ENCODE measurements around the gene CDKL2. TPM values are rescaled to one million over a fixed set of nuclear protein-coding genes. Genes with fewer than 3 reads are reported as not detected.

The CDKL2 gene
- polyA plus RNA-seq, 2 of the 4 experiments (the other 2 are of a cell fraction), result 0.84 to 2.1 TPM

DNA sequence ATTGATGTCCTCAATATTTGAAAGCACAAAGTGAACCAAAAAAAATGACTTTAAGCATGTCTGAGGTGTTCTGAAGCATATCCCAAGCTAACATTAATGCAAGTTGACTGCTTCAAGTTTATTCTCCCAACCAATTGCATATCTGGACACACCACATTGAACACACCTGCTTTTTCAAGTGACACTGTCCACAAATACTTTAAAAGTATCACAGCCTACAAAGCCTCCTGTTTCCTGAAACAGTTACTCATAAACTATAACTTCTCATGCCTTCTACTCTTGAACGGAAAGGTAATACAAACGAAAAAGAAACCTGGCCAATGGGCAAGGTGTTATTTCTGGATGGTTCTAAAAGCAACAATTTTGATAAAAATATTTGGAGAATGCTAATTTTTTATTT, 1.1 kb downstream of the CDKL2 start:
- Histone ChIP-seq H3K4me3 (peak overlapping the region; percentile 84; the same call in 2 of the 3 replicates), H3K9me3 (no peaks in the 10 kb centered on the region), H3K27ac (no peak overlapping the region), H3K4me1 (0 out of 3 replicates have a peak, but pooled peaks cover 4% of the 10 kb centered on the region), H3K4me2 (peak overlapping the region; percentile 76)
- DNase-seq (ENCODE audit: low read depth in 1 of 2, low spot score in 1 of 2), result no peak
- 45% methylated on average over 2 of the region's 2 CpGs for WGBS (ENCODE audit: missing lambda C conversion rate)
- no peak for FAIRE-seq
- no peak for ATAC-seq
- TF ChIP-seq KDM1A (IDR thresholded peaks at IDR 0.05; ENCODE audit: low read depth), result no peak
- ChIA-PET POLR2A (no interaction called here), CTCF (interaction anchor here (1.5 kb wide), 1 partner anchor 19 kb away, joined by 3 read pairs; no protein-coding TSS in a partner anchor)

GRCh38 chr4:75623026-75623425, 7.3 kb downstream of the CDKL2 start:
- CTCF ChIA-PET, result no interaction called here
- DNase-seq (ENCODE audit: low read depth in 1 of 2, low spot score in 1 of 2) (no peak), FAIRE-seq (no peak), ATAC-seq (no peak)
- 76% methylated on average over 4 of the region's 5 CpGs for WGBS (ENCODE audit: missing lambda C conversion rate)
- POLR2A ChIA-PET, result no interaction called here
- H3K27ac ChIP-seq, result no peak overlapping the region
- H3K9me3 ChIP-seq, result no peaks in the 10 kb centered on the region
- no peak overlapping the region for H3K4me3 ChIP-seq
- no peak overlapping the region for H3K4me2 ChIP-seq
- TF ChIP-seq CHD4 (IDR thresholded peaks at IDR 0.05; ENCODE audit: borderline replicate concordance) (no peak), JUN (IDR thresholded peaks at IDR 0.05) (no peak), RCOR1 (IDR thresholded peaks at IDR 0.05; ENCODE audit: low read depth, low read length) (no peak), ATOH8 (CRISPR knock-in tag; IDR thresholded peaks at IDR 0.05; ENCODE audit: low read depth) (no peak), NR3C1 (IDR thresholded peaks at IDR 0.05) (no peak), NFE2L2 (conservative IDR thresholded peaks at IDR 0.05; ENCODE audit: low read length) (no peak), BHLHE40 (IDR thresholded peaks at IDR 0.05; ENCODE audit: low read depth, low read length) (no peak), FOSB (CRISPR knock-in tag; IDR thresholded peaks at IDR 0.05) (no peak), ZFP36 (IDR thresholded peaks at IDR 0.05; ENCODE audit: borderline replicate concordance, partially characterized antibody) (no peak), SMC3 (IDR thresholded peaks at IDR 0.05) (no peak), HOXB13 (CRISPR knock-in tag; IDR thresholded peaks at IDR 0.05; ENCODE audit: low read depth) (no peak), JUNB (IDR thresholded peaks at IDR 0.05) (no peak), EHF (CRISPR knock-in tag; IDR thresholded peaks at IDR 0.05) (no peak), EHMT2 (IDR thresholded peaks at IDR 0.05; ENCODE audit: low read depth) (no peak), EP300 (IDR thresholded peaks at IDR 0.05) (no peak), ZNF302 (CRISPR knock-in tag; IDR thresholded peaks at IDR 0.05) (no peak), POLR2A (IDR thresholded peaks at IDR 0.05; ENCODE audit: low read length) (no peak)
- TF ChIP-seq, protein P1, sequence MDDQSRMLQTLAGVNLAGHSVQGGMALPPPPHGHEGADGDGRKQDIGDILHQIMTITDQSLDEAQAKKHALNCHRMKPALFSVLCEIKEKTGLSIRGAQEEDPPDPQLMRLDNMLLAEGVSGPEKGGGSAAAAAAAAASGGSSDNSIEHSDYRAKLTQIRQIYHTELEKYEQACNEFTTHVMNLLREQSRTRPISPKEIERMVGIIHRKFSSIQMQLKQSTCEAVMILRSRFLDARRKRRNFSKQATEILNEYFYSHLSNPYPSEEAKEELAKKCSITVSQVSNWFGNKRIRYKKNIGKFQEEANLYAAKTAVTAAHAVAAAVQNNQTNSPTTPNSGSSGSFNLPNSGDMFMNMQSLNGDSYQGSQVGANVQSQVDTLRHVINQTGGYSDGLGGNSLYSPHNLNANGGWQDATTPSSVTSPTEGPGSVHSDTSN (IDR thresholded peaks at IDR 0.05), result no peak
- no peaks in the 10 kb centered on the region for H3K4me1 ChIP-seq

GRCh38 chr4:75621715-75622114, 8.6 kb downstream of the CDKL2 start:
- H3K9me3 ChIP-seq, result no peaks in the 10 kb centered on the region
- no peak overlapping the region for H3K4me3 ChIP-seq
- CTCF ChIA-PET, result no interaction called here
- no peaks in the 10 kb centered on the region for H3K4me1 ChIP-seq
- H3K27ac ChIP-seq, result no peak overlapping the region
- peak; percentile 68 for TF ChIP-seq MAFK (IDR thresholded peaks at IDR 0.05; ENCODE audit: partially characterized antibody)
- no peak for TF ChIP-seq ZC3H11A (IDR thresholded peaks at IDR 0.05)
- no peak for DNase-seq (ENCODE audit: low read depth in 1 of 2, low spot score in 1 of 2)
- no peak overlapping the region for H3K4me2 ChIP-seq
- POLR2A ChIA-PET, result no interaction called here
- no peak for ATAC-seq
- FAIRE-seq, result no peak

DNA sequence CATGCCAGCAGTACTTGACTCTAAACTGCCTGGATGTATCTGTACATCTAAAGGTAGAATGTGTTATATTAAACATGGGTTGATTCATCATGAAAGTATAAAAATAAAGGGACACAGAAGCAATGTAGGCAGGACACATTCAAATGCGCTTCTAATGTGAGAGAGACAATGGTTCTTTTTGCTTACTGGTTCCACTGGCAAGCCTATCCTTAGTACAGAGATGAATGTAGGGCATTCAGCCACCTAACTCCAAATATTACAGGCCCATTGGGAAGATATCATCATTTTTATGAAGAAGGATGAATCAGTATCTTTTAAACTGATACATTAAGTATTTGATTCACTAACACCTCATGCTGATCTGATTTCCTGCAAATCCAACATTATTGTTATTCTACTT, 18.0 kb downstream of the CDKL2 start:
- FAIRE-seq (no peak), DNase-seq (ENCODE audit: low read depth in 1 of 2, low spot score in 1 of 2) (no peak), ATAC-seq (no peak)
- no peak overlapping the region for H3K4me2 ChIP-seq
- H3K4me3 ChIP-seq, result no peak overlapping the region
- ChIA-PET POLR2A (no interaction called here), CTCF (no interaction called here)
- no peak overlapping the region for H3K27ac ChIP-seq
- no peaks in the 10 kb centered on the region for H3K9me3 ChIP-seq
- WGBS (ENCODE audit: missing lambda C conversion rate), result 85% methylated on average over 1 of the region's 1 CpG
- TF ChIP-seq CBX8 (IDR thresholded peaks at IDR 0.05), result no peak
- TF ChIP-seq FOXS1 (CRISPR knock-in tag; IDR thresholded peaks at IDR 0.05), result no peak
- no peak for TF ChIP-seq PHF8 (IDR thresholded peaks at IDR 0.05; ENCODE audit: borderline replicate concordance, low read depth)
- TF ChIP-seq, protein P2, sequence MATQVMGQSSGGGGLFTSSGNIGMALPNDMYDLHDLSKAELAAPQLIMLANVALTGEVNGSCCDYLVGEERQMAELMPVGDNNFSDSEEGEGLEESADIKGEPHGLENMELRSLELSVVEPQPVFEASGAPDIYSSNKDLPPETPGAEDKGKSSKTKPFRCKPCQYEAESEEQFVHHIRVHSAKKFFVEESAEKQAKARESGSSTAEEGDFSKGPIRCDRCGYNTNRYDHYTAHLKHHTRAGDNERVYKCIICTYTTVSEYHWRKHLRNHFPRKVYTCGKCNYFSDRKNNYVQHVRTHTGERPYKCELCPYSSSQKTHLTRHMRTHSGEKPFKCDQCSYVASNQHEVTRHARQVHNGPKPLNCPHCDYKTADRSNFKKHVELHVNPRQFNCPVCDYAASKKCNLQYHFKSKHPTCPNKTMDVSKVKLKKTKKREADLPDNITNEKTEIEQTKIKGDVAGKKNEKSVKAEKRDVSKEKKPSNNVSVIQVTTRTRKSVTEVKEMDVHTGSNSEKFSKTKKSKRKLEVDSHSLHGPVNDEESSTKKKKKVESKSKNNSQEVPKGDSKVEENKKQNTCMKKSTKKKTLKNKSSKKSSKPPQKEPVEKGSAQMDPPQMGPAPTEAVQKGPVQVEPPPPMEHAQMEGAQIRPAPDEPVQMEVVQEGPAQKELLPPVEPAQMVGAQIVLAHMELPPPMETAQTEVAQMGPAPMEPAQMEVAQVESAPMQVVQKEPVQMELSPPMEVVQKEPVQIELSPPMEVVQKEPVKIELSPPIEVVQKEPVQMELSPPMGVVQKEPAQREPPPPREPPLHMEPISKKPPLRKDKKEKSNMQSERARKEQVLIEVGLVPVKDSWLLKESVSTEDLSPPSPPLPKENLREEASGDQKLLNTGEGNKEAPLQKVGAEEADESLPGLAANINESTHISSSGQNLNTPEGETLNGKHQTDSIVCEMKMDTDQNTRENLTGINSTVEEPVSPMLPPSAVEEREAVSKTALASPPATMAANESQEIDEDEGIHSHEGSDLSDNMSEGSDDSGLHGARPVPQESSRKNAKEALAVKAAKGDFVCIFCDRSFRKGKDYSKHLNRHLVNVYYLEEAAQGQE (IDR thresholded peaks at IDR 0.05), result no peak
- no peak for TF ChIP-seq CEBPB (IDR thresholded peaks at IDR 0.05)
- no peak for TF ChIP-seq ZSCAN20 (CRISPR knock-in tag; IDR thresholded peaks at IDR 0.05)
- no peak for TF ChIP-seq EHF (CRISPR knock-in tag; IDR thresholded peaks at IDR 0.05)
- TF ChIP-seq EP300 (IDR thresholded peaks at IDR 0.05), result no peak
- TF ChIP-seq RFX5 (IDR thresholded peaks at IDR 0.05), result no peak
- no peak for TF ChIP-seq FOSB (CRISPR knock-in tag; IDR thresholded peaks at IDR 0.05)
- no peak for TF ChIP-seq EHMT2 (IDR thresholded peaks at IDR 0.05; ENCODE audit: low read depth)
- no peak for TF ChIP-seq RAD21 (conservative IDR thresholded peaks at IDR 0.05 in 1 of 2, IDR thresholded peaks at IDR 0.05 in 1 of 2)
- TF ChIP-seq JUNB (IDR thresholded peaks at IDR 0.05), result no peak
- TF ChIP-seq BHLHE40 (IDR thresholded peaks at IDR 0.05; ENCODE audit: low read depth, low read length), result no peak
- H3K4me1 ChIP-seq, result no peaks in the 10 kb centered on the region
